GM10266 (cell line): Measurements from ENCODE around the gene RNF103.
"Not testable (repeated sequence)": the region's sequence is repeated elsewhere in the genome, so short reads cannot be mapped to it uniquely, and the experiment has no call there.

Experiments
- DNase-seq: peaks from one replicate; pipeline ENCODE4 v3.0.0; 2012; ENCODE audit errors: extremely low spot score
- TF ChIP-seq, protein P1 (sequence below): IDR thresholded peaks from 2 replicates; pipeline ENCODE4 v1.5.1; 2012; ENCODE audit warnings: mild to moderate bottlenecking, low read depth; ENCODE audit not compliant: control insufficient read depth, insufficient read depth; ENCODE audit errors: missing control alignments

The RNF103 gene

DNA sequence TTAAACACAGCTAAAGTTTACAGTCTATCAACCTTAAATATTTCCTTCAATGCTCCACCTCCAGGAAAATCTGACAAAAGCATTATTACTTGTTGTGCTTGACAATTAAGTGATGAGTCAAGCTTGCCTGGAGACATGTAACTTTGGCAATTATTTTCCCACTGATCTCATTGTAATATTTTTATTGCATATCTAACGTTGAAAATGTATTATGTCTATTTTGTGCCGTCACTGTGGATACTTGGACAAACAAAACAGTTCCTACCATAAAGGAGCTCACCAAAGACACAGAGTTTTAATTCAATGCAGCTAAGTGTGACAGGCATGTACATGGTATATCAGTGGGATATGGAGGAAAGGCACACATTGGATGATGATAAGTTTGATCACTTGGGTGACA lies 24.7 kb downstream of the RNF103 start:
- TF ChIP-seq, protein P1, sequence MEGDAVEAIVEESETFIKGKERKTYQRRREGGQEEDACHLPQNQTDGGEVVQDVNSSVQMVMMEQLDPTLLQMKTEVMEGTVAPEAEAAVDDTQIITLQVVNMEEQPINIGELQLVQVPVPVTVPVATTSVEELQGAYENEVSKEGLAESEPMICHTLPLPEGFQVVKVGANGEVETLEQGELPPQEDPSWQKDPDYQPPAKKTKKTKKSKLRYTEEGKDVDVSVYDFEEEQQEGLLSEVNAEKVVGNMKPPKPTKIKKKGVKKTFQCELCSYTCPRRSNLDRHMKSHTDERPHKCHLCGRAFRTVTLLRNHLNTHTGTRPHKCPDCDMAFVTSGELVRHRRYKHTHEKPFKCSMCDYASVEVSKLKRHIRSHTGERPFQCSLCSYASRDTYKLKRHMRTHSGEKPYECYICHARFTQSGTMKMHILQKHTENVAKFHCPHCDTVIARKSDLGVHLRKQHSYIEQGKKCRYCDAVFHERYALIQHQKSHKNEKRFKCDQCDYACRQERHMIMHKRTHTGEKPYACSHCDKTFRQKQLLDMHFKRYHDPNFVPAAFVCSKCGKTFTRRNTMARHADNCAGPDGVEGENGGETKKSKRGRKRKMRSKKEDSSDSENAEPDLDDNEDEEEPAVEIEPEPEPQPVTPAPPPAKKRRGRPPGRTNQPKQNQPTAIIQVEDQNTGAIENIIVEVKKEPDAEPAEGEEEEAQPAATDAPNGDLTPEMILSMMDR, result no peak

DNA sequence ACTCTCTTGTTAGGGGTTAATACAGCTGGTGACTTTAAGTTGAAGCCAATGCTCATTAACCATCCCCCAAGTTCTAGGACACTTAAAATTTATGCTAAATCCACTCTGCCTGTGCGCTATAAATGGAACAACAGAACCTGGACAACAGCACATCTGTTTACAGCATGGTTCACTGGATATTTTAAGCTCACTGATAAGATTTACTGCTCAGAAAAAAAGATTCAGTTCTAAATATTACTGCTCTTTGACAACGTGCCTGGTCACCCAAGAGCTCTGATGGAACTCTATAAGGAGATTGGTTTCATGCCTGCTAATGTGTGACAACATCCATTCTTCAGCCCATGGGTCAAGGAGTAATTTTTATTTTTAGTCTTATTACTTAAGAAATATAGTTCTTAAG lies 27.5 kb downstream of the RNF103 start:
- TF ChIP-seq, protein P1, result no peak
- no peak for DNase-seq

More for the DNA sequence above, 24.7 kb downstream of the RNF103 start:
- DNase-seq, result no peak

DNA sequence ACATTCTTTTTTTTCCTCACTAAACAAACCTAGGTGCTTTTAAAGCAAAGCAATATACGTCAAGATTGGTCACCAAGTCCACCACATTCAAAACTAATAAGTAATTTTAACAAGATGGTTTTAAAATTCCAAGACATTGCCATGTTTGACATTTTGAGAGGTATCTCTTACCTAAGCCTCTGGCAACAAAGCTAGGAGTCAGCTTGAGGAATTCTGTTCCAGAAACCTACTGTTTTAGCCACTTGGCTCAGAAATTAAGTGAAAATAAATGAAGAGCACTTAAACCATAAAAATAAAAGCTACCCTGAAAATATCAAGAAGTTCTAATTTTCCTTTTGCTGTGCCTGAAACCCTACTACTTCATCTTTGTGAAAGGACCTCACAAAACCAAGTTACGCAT lies 30.4 kb downstream of the RNF103 start:
- TF ChIP-seq, protein P1, result no peak
- DNase-seq, result no peak

DNA sequence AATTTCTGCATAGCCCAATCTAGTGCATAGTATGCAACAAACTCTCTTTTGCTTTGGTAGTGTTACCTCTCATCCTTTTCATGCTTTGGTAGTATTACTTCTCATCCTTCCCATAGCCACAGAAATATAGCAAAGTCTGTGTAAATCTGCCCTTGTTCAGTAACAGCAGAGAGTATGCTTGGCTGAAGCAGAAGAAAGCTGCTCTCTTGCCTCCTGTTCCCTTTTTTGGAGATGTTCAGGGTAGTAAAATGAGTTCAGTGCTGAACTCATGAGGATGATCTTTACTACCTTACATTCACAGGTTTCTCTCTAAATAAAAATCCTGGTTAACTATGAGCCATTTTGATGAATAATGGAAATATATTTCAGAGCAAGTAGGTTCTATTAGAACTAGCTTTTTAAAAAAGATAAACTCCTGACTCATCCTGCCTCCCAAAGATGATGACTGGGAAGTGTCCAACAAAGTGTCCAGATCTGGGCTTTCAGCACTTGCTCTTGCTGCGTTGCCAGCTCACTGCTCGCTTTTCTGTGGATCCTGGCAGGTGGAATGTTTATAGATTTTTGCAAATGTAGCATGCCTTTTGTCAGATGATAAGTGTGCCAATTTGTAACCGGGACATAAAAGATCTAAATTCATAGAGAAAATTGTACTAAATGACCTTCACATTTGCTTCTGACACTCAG lies 31.0 kb downstream of the RNF103 start:
- TF ChIP-seq, protein P1, result no peak
- no peak for DNase-seq

DNA sequence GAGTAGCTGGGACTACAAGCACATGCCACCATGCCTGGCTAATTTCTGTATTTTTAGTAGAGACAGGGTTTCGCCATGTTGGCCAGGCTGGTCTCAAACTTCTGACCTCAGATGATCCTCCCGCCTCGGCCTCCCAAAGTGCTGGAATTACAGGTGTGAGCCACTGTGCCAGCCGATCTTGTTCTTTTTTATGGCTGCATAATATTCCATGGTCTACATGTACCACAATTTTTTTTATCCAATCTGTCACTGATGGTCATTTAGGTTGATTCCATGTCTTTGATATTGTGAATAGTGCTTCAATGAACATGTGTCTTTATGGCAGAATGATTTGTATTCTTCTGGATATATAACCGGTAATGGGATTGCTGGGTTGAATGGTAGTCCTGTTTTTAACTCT lies 34.0 kb downstream of the RNF103 start:
- not testable (repeated sequence) for DNase-seq

DNA sequence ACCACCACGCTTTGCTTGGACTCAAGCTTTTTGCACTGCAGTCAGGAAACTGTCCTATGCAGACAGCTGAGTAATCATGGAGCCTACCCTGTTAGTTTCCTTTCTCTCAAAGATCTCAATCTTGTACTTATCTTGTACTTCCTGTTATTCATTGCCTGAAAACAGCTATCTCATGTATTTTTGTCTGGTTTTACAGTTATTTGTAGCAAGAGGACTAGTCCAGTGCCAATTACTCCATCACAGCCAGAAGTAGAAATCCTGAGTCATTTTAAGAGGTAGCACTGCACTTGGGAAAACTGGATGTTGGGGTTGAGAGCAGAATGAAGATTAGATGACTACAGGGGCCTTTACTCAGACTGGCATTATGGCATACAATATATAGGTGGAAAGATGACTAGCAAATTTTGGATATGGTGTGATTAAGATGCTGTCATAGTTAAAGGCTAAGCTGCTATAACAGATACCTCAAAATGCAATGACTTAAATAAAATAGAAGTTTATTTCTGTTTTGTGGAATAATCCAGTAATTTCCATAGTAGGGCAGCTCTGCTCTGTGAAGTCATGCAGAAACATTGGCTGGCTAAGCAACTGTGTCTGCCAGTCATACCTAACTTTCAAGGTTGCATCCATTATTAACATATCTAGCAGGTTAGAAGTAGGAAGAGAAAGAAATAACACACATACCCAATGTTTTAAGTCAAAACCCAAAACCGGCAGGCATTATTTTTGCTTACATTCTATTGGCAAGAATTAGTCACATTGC lies 39.3 kb downstream of the RNF103 start:
- TF ChIP-seq, protein P1, result no peak
- peak; percentile 29 for DNase-seq

DNA sequence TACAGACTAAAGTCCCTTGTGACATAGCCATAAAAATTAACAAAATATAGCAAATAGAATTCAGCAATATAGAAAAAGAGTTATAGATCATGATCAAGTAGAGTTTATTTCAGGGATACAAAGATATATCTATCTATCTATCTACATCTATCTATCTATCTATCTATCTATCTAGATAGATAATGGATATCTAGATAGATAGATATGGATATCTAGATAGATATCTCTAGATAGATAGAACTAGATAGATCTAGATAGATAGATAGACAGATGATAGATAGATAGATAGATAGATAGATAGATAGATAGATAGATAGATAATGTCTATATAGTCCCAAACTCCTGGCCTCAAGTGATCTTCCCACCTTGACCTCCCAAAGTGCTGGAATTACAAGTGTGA lies 43.1 kb downstream of the RNF103 start:
- no peak for DNase-seq
- TF ChIP-seq, protein P1, result no peak
